SH-SY5Y (cell line): Measurements from ENCODE around the gene CCDC88B.

ENCODE experiments used
- GATA2 ChIP-seq: IDR thresholded peaks from 2 replicates; pipeline ENCODE4 v1.6.1; 2011; ENCODE audit warnings: mild to moderate bottlenecking, low read depth, low read length
- GATA3 ChIP-seq: IDR thresholded peaks from 2 replicates; pipeline ENCODE4 v1.6.1; 2011; ENCODE audit warnings: low read depth, mild to moderate bottlenecking, low read length, moderate library complexity

DNA sequence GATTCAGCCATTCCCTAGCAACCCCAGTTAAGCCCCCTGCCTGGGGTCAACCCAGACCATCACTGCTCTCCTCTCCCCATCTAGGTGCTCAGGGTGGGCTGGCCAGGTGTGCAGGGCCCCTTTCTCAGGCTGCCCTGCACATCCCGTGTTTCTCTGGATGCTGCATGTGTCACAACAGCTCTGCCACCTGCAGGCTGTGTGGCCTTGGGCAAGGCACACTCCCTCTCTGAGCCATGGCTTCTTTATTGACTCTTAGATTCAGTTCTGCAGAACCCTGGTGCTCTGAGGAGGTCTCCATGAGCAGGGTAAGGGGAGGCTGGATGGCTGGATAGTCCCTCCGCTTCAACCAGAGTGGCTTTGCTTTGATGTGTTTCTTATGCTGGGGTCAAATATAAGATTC lies 43.6 kb downstream of the CCDC88B start:
- TF ChIP-seq GATA2 (no peak), GATA3 (no peak)
